ENCODE results near the gene BAX. TPM values are rescaled to one million over a fixed set of nuclear protein-coding genes. Genes with fewer than 3 reads are reported as not detected.

BAX gene
- total and polyA plus RNA-seq, 2 of the 13 experiments (the other 11 are each of a cell fraction or from before 2014, with no cell fraction given) = 139 to 176 TPM

- TF ChIP-seq ATAD3A (CRISPR knock-in tag; IDR thresholded peaks at IDR 0.05) (no peak), PATZ1 (CRISPR knock-in tag; IDR thresholded peaks at IDR 0.05) (peak; percentile 16; the same call in 1 of the 2 replicates), SP2 (CRISPR knock-in tag; IDR thresholded peaks at IDR 0.05) (peak; percentile 41; the same call in 1 of the 2 replicates), ZNF605 (CRISPR knock-in tag; IDR thresholded peaks at IDR 0.05) (0 out of 2 replicates have a peak, but pooled peaks have one; percentile 35), SALL1 (CRISPR knock-in tag; IDR thresholded peaks at IDR 0.05) (0 out of 2 replicates have a peak, but pooled peaks have one; percentile 15), POLR2A (IDR thresholded peaks at IDR 0.05; ENCODE audit: insufficient read depth in 1 of 2, low read depth in 2 of 2, low read length in 2 of 2) (no peak), NFIC (IDR thresholded peaks at IDR 0.05; ENCODE audit: low read length) (no peak), POLR2G (IDR thresholded peaks at IDR 0.05; ENCODE audit: low read depth, low read length) (no peak), HOXA7 (CRISPR knock-in tag; IDR thresholded peaks at IDR 0.05) (no peak), ZBTB7B (CRISPR knock-in tag; IDR thresholded peaks at IDR 0.05) (no peak), LCORL (IDR thresholded peaks at IDR 0.05) (no peak), LCORL (CRISPR knock-in tag; IDR thresholded peaks at IDR 0.05) (no peak), ZXDC (CRISPR knock-in tag; IDR thresholded peaks at IDR 0.05) (no peak), ZFP41 (CRISPR knock-in tag; IDR thresholded peaks at IDR 0.05; ENCODE audit: borderline replicate concordance) (no peak), ZIK1 (CRISPR knock-in tag; IDR thresholded peaks at IDR 0.05; ENCODE audit: borderline replicate concordance, low read depth) (no peak), SRSF4 (IDR thresholded peaks at IDR 0.05; ENCODE audit: low read depth, low read length, poor library complexity, severe bottlenecking) (no peak), ZMAT5 (CRISPR knock-in tag; IDR thresholded peaks at IDR 0.05; ENCODE audit: borderline replicate concordance, low read depth) (no peak), ZNF784 (CRISPR knock-in tag; IDR thresholded peaks at IDR 0.05; ENCODE audit: borderline replicate concordance) (no peak), GATAD2A (CRISPR knock-in tag; IDR thresholded peaks at IDR 0.05) (no peak), BRD4 (CRISPR knock-in tag; IDR thresholded peaks at IDR 0.05) (no peak), ZBTB46 (CRISPR knock-in tag; IDR thresholded peaks at IDR 0.05; ENCODE audit: borderline replicate concordance) (no peak), KLF6 (CRISPR knock-in tag; IDR thresholded peaks at IDR 0.05) (no peak)
These were observed 8.0 kb upstream of the BAX start (continued) for GRCh38 chr19:48946463-48947257.
